GM18868 (cell line): ENCODE results near the gene PHLDA3.
"Not testable (repeated sequence)": the region's sequence is repeated elsewhere in the genome, so short reads cannot be mapped to it uniquely, and the experiment has no call there.

Source experiments
- ATAC-seq: cut with Tn5 transposase; IDR thresholded peaks from one replicate; pipeline ENCODE4 v1.9.1; 2021; ENCODE audit warnings: mild to moderate bottlenecking, moderate library complexity; ENCODE audit not compliant: unreplicated experiment

PHLDA3 gene

DNA sequence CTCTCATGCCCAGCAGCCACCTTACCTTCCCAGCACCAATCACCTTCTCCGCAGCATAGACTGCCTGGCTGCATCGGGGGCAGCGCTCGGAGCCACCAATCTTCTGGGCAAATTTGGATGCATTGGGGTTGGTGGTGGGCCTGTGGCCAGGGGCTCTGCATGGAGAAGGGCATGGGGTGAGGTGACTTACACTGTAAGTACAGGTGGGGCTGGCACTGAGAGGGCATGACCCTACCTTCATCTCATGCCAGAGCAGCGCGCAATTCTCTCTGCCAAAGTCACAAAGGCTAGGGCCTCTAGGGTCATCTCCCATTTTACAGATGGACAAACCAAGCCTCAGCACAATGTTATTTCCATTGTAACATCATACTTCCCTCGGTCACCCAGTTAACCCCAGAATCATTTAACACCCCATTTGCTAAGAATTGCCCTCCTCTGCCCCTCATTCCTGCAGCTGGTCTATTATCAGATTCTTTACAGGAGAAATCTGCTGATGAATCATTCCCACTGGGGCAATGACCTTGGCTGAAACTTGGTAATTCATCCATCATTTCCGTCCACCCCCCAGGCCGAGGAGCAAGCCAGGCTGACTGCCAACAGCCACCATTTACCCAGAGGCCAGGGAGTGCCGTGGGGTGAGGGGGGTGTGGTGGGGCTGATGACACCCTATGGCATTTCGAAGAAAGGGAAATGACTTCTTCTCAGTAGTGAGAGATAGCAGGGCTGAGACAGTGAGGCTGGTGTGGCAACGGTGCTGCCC, 20.0 kb upstream of the PHLDA3 start:
- ATAC-seq, result no peak

- no peak for ATAC-seq
These were observed 18.8 kb upstream of the PHLDA3 start for GRCh38 chr1:201487742-201488141.

DNA sequence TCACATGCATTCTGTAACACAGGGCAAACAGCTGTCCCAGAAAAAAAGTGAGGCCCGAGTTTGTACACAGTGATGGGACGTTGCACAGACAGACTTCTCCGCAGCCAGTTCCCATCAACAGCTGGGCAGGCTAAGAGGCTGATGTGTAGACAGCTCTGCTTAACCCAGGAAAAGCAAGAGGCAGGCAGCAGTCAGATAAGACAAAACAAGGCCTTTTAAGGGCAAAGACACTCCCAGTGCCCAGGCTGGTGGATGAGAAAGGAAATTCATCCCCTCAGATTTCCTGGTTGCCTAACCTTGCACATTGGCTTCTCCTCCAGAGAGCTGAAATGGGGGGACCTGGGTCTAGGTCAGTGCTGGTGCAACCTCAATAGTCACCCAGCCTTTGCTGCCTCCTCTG, 17.2 kb upstream of the PHLDA3 start:
- no peak for ATAC-seq

DNA sequence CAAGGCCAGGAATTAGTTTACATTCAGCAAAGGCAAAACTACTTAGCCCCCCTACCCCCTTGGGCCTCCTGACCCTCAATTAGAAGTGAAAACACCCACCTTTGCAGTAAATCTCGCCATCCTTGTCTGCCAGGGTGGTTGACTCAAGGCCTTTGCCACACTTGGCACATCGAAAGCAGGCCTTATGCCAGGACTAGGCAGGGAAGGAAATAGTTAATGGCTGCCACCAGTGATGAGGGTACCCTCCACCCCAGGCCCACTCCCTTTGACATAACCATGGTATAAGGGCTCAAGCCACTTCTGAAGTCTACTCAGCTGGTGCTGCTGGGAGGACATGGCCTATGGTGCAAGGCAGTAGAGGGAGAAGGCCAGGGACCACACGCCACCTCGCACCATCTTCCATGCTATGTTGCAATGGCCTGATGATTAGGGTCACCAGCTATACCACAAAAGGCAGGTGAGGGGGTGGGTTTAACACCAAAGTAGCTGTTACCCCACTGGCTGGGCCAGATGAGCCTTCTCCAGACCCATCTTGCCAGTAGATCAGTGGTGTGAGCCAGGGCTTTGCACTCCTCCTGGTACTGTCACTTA, 16.3 kb upstream of the PHLDA3 start:
- ATAC-seq, result no peak

- ATAC-seq, result no peak
These were observed 14.5 kb upstream of the PHLDA3 start for GRCh38 chr1:201483373-201483949.

GRCh38 chr1:201482755-201483154, 13.8 kb upstream of the PHLDA3 start:
- peak; percentile 40 for ATAC-seq

DNA sequence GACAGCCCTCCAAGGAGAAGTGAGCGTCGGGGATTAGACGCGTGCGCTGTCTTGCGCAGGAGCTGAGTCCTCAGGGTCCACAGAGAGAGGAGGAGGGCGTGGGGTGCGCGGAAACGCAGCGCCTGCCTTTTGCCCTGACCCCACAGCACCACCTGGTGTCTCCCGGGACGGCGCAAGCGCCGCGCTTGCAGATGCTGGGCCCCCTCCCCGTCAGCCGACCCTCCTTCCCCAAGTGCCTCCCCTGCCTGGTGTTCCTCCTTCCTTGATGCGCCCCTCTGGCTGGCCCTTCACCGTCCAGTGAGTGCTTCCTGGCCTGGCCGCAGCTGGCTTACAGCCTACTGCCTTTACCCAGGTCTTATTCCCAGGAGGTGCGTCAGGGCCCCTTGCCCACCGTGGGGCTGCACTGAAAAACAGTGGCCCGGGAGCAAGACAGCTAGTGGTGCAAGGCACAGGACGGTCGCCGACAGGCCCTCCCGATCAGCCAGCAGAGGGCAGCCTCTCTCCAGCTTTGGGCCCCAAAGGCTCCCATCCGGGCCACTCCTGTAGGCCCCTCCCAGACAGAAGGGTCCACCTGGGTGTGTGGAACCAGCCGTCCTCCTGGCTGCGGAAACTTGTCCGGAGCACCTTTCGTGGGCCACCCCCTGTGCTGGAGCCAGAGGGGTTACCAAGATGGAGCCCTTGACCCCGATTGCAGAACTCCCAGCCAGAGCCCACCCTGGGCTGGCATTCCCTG, 12.9 kb upstream of the PHLDA3 start:
- ATAC-seq, result peak; percentile 75

GRCh38 chr1:201481004-201481380, 12.0 kb upstream of the PHLDA3 start:
- no peak for ATAC-seq

DNA sequence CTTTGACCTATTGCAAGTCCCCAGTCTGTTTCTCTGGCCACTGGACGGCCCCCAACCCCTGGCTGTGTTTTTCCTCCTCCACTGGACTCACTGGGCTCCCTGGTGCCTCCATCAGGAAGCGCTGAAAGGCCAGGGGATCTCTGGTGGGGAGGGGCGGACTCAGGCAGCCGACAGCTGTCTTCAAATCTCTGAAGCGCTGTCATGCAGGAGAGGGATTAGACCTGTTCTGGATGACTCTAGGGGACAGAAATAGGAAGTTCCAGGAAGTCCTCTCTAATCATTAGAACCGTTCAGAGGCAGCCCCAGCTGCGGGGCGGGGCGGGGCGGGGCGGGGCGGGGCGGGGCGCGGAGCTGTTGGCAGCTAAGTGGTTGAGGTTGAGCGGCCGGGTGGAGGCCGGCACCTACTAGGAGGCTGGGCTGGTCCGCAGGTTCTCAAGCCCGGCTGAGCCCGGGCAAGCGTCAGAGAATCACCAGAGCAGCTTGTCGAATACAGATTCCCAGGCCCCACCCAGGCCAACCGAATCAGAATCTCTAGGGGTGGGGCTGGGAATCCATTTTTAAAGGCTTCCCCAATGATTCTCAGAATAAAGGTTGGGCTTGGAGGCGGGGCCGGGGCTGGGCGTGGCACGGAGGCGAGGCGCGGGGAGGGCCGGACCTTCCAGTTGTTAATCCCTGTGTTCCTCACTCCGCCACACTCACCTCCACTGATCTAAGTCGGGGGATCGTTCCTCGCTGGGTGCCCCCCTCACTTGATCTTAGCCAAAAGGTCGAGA, 11.4 kb upstream of the PHLDA3 start:
- ATAC-seq, result peak; percentile 57

- no peak for ATAC-seq
These were observed 10.3 kb upstream of the PHLDA3 start for GRCh38 chr1:201479201-201479730.

GRCh38 chr1:201478666-201479065, 9.7 kb upstream of the PHLDA3 start:
- not testable (repeated sequence) for ATAC-seq

GRCh38 chr1:201476670-201477344, 7.8 kb upstream of the PHLDA3 start:
- no peak for ATAC-seq

- no peak for ATAC-seq
These were observed 7.1 kb upstream of the PHLDA3 start for GRCh38 chr1:201475915-201476669.

DNA sequence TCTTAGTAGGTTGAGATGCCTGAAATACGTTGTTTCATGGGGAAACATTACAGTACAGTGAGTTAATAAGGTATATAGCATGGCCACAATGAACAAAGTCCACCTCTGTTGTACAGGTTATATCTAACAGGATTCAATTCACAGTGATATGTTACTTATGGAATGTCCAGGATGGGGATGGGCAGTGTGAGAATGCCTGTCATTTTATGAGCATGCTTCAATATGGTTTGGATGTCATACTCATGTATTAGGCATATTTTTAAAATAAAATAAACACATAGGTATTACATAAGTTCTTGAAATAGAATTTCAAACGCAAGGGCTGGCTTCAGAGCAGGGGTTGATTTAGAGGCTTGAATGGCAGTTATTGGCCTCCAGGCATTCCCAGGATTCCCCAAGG, 6.1 kb upstream of the PHLDA3 start:
- no peak for ATAC-seq

DNA sequence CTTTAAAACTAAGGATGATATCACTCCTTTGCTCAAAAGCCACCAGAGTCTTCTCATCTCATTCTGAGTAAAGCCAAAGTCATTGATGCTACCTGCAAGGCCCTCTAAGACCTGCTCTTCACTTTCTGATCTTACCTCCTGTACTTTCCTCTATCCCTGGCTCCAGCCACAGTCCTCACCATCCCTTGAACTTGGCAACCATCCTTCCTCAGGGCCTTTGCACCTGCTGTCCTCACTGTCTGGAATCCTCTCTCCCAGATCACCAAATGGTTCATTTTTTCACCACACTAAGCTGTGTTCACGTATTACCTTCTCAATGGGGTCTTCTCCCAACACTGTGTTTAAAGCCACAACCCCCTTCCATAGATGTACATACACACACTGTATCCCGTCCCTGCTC, 4.3 kb upstream of the PHLDA3 start:
- no peak for ATAC-seq

GRCh38 chr1:201472321-201472720, 3.3 kb upstream of the PHLDA3 start:
- not testable (repeated sequence) for ATAC-seq

DNA sequence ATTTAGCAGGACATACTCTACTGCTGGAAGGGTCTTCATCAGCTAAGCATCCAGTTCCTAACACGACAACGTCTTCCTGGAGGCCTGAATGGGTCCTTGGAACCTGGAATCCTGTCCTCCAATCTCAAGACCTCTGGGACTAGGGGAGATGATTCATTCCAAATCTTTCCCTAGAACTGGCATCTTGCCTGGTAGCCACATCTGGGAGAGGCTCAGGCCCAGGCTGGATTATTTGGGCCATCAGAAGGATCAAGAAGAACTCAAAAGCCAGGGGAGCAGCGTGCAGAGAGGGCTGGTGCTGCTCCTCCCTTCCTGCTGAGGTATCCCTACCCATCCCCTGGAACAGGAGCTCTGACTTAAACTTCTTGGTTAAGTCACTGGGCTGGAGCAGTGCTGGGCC, 2.8 kb upstream of the PHLDA3 start:
- no peak for ATAC-seq

DNA sequence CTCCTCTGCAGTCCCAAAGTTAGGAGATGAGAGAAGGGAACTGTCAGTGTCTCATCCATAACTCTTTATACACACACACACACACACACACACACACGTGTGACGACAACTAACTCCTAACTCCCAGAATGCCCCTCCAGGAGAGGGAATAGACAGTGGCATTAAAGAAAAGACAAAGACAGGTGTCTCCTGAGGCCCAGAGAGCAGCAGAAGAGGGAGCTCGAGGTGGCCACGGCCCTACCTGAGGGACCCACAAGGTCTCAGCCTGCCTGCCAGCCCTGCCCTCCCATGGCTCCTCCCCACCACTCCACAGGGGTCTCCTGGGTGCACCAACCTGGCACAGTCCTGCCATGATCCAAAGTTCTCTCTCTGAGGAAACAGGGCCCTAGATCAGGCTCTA, 1.6 kb upstream of the PHLDA3 start:
- no peak for ATAC-seq

- no peak for ATAC-seq
These were observed 672 bp upstream of the PHLDA3 start for GRCh38 chr1:201469645-201470074.

GRCh38 chr1:201468501-201468843, 516 bp downstream of the PHLDA3 start:
- ATAC-seq, result peak; percentile 36
